ENCODE data around the gene MGA. TPM values are rescaled to one million over a fixed set of nuclear protein-coding genes. Genes with fewer than 3 reads are reported as not detected.

The MGA gene
- total RNA-seq = 8.7 and 12.4 TPM in 2 replicates

DNA sequence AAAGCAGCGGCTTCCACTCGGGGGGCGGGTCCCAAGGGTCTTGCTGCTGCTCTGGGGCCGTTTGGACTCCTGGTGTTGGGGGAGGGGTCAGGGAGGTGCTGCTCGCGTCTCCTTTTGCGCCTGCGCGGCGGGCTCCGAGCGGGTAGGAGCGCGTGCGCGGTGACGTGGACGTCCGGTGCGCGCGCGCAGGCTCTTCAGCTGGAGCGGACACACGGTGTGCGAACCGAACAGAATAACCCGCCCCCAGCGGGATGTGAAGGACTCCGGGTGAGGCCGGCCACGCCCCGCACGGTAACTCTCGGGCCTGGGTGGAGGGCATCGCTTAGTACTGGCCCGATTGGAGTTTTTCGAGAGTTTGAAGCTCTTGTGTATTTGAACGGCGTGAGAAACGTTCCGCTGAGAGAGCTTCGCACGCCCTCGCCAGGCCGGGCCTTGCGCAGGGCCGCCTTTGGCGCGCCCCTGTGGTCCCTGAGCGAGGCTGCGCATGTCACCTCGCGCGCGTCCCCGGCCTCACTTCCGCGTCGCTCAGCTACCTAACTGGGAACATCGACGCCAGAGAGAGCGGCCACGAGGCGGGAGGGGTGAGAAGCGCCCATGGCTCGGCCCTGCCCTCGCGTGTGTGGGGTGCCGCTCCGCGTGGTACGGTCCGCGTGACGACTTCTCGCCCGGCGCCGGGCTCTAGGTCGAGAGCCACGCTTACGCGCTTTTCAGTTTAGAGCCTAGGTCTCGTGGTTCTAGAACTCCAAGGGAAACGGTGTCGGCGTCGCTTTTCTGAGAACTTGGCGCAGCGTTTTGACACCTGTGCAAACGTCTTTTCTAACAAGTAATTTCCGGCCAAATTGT lies at the start of gene MGA:
MGA (plus strand) TSS at position 171 of the 843 bp plus-strand sequence.

DNA sequence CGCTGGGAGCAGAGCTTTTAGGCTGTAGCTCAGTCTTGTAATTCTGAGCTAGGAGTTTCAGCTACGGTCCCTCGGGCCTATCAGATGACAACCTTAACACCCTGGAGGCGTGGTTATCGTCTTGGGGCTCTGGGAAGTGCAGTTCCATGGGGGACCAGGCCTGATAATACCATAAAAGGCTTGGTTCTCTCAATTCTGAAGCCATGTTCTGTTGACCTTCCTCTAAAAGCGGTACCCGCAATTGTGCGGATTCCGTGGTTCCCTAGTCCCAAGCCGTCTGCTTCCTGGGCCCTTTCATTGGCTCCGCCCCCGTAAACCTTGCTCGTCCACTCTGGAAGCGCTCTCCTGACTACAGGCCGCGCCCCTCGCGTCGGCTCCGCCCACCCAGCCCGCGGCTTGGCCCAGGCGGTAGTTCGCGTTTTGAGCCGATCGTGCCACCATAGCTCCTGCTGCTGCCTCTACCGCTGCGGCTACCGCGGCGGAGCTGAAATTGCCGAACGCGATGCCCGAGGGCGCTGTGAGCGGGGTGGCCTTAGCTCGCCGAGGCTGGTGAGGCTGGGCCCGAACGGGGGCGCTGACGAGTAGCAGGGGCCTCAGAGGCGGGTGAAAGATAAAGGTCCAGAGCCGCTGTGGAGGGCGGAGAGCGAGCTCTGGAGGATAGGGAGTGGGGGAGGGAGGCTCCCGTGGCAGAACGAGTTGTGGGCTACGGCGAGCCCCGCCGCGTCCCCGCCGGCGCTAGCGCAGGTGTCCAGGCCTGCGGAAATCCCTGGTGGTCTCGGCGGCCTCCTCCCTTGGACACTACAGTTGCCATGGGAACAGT lies 114.1 kb downstream of the MGA start, which contains the start of gene MAPKBP1:
MAPKBP1 (plus strand) TSS at position 423 of the 820 bp plus-strand sequence. CDS start 792 bp downstream, outside the sequence.

Other genes with a start within 250 kb of the MGA start
- gene RTF1, start 243.3 kb upstream of the MGA start, total RNA-seq = 12.5 and 21.2 TPM in 2 replicates
- gene ITPKA, start 166.5 kb upstream of the MGA start, total RNA-seq = 2.0 and 3.3 TPM in 2 replicates
- 0.05 and 0.35 TPM in 2 replicates for gene LTK, start 146.6 kb upstream of the MGA start, total RNA-seq
- gene RPAP1, start 116.1 kb upstream of the MGA start, total RNA-seq = 26.0 and 41.4 TPM in 2 replicates
- gene TYRO3, start 101.2 kb upstream of the MGA start, total RNA-seq = 5.7 and 11.5 TPM in 2 replicates
- 15.3 and 24.2 TPM in 2 replicates for gene MAPKBP1, start 114.1 kb downstream of the MGA start, total RNA-seq
- gene JMJD7, start 167.7 kb downstream of the MGA start, total RNA-seq = 28.8 and 30.1 TPM in 2 replicates
- 18.6 and 21.8 TPM in 2 replicates for gene PLA2G4B, start 178.4 kb downstream of the MGA start, total RNA-seq
- gene SPTBN5, start 233.6 kb downstream of the MGA start, total RNA-seq = under 0.01 and 0.49 TPM in 2 replicates